Body of pancreas (tissue), 4 donors: ENCODE results near the gene TAPBPL. TPM values are rescaled to one million over a fixed set of nuclear protein-coding genes. Genes with fewer than 3 reads are reported as not detected.

Experiments used
- ATAC-seq: fragments of 150-250 bp; one replicate; pipeline ENCODE4 v1.9.1; 2016
- DNase-seq, 4 donors: peaks; one replicate each; pipeline ENCODE4 v3.0.0-alpha.2; 2019
- H3K27ac ChIP-seq, 4 donors: fragments of 200-600 bp; sonication (generic); 1 replicate in 3 of 4; 2 replicates in 1 of 4; pipeline versions ENCODE4 v1.5.1 to v1.6.1; 2016 to 2019; ENCODE audit warnings: mild to moderate bottlenecking in 1 of 4, mixed read lengths in 1 of 4, moderate library complexity in 1 of 4
- H3K27me3 ChIP-seq, 2 donors: fragments of 200-600 bp; sonication (generic); one replicate each; pipeline ENCODE4 v1.6.0; 2016; ENCODE audit warnings: mild to moderate bottlenecking in 1 of 2
- H3K36me3 ChIP-seq, 2 donors: fragments of 200-600 bp; sonication (generic); replicated peaks in 1 of 2; 2 replicates each; pipeline ENCODE4 v1.5.1; 2016; ENCODE audit warnings: low read depth in 2 of 2; ENCODE audit not compliant: insufficient read depth in 1 of 2
- H3K4me1 ChIP-seq: fragments of 200-600 bp; sonication (generic); one replicate; pipeline ENCODE4 v1.6.0; 2016
- H3K4me3 ChIP-seq, 2 donors: fragments of 200-600 bp; sonication (generic); 1 replicate in 1 of 2; 2 replicates in 1 of 2; pipeline ENCODE4 v1.5.1; 2016 to 2019
- H3K9me3 ChIP-seq, 3 donors: fragments of 200-600 bp; sonication (generic); 1 replicate in 2 of 3; 2 replicates in 1 of 3; pipeline ENCODE4 v1.5.1; 2016
- CTCF ChIP-seq, 7 experiments: fragments of 450-650 bp in 4 of 7; fragments of 200-600 bp in 3 of 7; sonication (generic) in 3 of 7; IDR thresholded peaks; one replicate each; pipeline ENCODE4 v1.5.1; 2016 to 2019; ENCODE audit warnings: antibody characterized with exemption in 7 of 7
- POLR2A ChIP-seq, 3 donors: fragments of 450-650 bp; IDR thresholded peaks; one replicate each; pipeline ENCODE4 v1.6.1; 2016; ENCODE audit warnings: antibody characterized with exemption in 3 of 3, mild to moderate bottlenecking in 2 of 3
- WGBS, 2 donors: methylation state at CpG; one replicate each; pipeline ENCODE4 v1.1.5; 2017; 5-methylcytosine and 5-hydroxymethylcytosine counted together
- intact Hi-C: fragments of 100-400 bp; cut with DNase I; formaldehyde crosslinking; loops from one replicate; pipeline ENCODE4 v1.15.1; 2023
- total RNA-seq, 2 donors: library from RNA; depleted of rRNA; stranded (reverse); fragments of >200 nt; gene quantifications; one replicate each; pipeline ENCODE4 v1.1.0, GENCODE V29; 2016

Gene TAPBPL
- total RNA-seq, 2 donors from 2014 or later = 14.5 to 36.3 TPM

DNA sequence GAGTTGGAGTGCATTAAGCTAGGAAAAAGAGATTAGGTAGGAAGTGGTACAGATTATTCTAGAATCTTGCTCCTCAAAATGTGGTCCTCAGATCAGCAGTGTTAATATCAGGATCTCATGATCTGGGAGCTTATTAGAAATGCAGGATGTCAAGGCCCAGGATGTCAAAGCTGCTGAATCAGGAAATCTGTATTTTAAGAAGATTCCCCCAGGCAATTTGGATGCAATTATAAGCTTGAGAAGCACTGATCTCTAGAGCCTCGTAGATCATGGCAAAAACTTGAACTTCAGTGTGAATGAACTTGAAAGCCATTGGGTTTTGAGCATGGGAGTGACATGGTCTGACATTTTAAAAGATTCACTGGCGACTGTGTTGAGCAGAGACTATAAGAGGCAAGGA is 48.6 kb downstream of the TAPBPL start:
- Histone ChIP-seq H3K9me3 (no peaks in the 10 kb centered on the region), H3K4me3 (no peak overlapping the region), H3K4me1 (peaks cover 2% of the 10 kb centered on the region), H3K27me3 (no peaks in the 10 kb centered on the region), H3K27ac (no peak overlapping the region), H3K36me3 (no peaks in the 10 kb centered on the region)
- TF ChIP-seq CTCF (IDR thresholded peaks at IDR 0.05) (no peak), POLR2A (IDR thresholded peaks at IDR 0.05) (no peak)
- no peak for ATAC-seq
- intact Hi-C loops = no loop called here
- no peak for DNase-seq
- WGBS, 2 donors = 92% methylated on average over 2 of the region's 2 CpGs

DNA sequence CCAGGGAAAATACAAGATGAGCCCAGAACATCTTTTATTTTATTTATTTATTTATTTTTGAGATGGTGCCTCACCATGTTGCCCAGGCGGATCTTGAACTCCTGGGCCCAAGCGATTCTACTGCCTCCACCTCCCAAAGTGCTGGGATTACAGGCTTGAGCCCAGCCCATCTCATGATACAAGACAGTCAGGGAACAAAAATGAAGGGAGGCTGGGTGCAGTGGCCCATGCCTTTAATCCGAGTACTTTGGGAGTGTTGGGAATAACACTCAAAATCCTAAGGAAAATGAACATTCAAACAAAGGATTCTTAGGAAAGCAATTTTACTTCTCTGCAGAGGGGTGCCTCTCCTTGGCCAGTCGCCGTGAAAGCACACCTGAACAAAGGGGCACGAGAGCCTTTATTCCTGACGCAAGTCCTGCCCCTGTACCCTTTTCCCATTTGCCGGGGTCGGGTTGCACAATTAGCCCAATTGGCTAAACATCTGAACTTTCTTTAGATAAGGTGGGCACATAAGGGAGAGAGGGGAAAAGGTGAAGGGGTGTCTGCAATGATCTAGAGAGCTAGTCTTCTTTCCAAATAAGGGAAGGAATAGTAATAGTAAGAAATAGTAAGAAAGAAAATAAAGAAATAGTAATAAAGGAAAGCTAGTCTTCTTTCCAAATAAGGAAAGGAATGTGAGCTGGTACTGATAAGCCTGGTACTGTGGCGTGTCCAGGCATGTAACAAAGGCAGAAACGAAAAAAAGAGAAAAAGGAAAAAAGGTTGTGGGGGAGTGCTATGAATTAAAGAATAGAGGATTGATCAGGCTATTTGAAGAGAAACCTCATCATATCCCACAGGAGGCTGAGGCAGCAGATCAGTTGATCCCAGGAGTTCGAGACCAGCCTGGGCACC is 55.5 kb downstream of the TAPBPL start:
- H3K4me3 ChIP-seq = no peak overlapping the region
- no peaks in the 10 kb centered on the region for H3K27me3 ChIP-seq
- TF ChIP-seq CTCF (IDR thresholded peaks at IDR 0.05) (no peak), POLR2A (IDR thresholded peaks at IDR 0.05) (no peak)
- ATAC-seq (no peak), DNase-seq (no peak)
- no peaks in the 10 kb centered on the region for H3K9me3 ChIP-seq
- WGBS, 2 donors = 73 to 80% methylated on average over 12 of the region's 12 CpGs
- H3K36me3 ChIP-seq = peaks cover 0 to 7% of the 10 kb centered on the region in 2 donors
- peak overlapping the region in 3 of 4 donors; percentile 23 to 32 (median 28) for H3K27ac ChIP-seq
- H3K4me1 ChIP-seq = no peaks in the 10 kb centered on the region
- intact Hi-C loops = no loop called here

- intact Hi-C loops = no loop called here
- Histone ChIP-seq H3K27me3 (no peaks in the 10 kb centered on the region), H3K27ac (peak overlapping the region in 2 of 4 donors; percentile 23 to 32), H3K4me3 (no peak overlapping the region), H3K4me1 (no peaks in the 10 kb centered on the region), H3K36me3 (peaks cover 0 to 11% of the 10 kb centered on the region in 2 donors), H3K9me3 (no peaks in the 10 kb centered on the region)
- WGBS, 2 donors = 75 to 77% methylated on average over 7 of the region's 7 CpGs
- ATAC-seq (no peak), DNase-seq (no peak)
- TF ChIP-seq POLR2A (IDR thresholded peaks at IDR 0.05) = no peak
- TF ChIP-seq CTCF (IDR thresholded peaks at IDR 0.05) = no peak
Measured at GRCh38 chr12:6508087-6508486, 56.2 kb downstream of the TAPBPL start.

Other genes with a start within 250 kb of the TAPBPL start
- 10 to 100 TPM in 1 of 2 donors, 1 to 10 TPM in 1; 7.0 to 16.2 TPM for gene PLEKHG6, start 141.4 kb upstream of the TAPBPL start, total RNA-seq
- 10 to 100 TPM; 54.5 to 92.0 TPM for gene TNFRSF1A, start 110.0 kb upstream of the TAPBPL start, total RNA-seq
- gene SCNN1A, start 76.5 kb upstream of the TAPBPL start, total RNA-seq = 100 to 1,000 TPM in 1 of 2 donors, 10 to 100 TPM in 1; 62.5 to 112 TPM
- gene LTBR, start 67.9 kb upstream of the TAPBPL start, total RNA-seq = 100 to 1,000 TPM; 111 to 173 TPM
- gene CD27, start 7.1 kb upstream of the TAPBPL start, total RNA-seq = not detected
- 1 to 10 TPM; 2.9 to 5.9 TPM for gene VAMP1, start 18.6 kb downstream of the TAPBPL start, total RNA-seq
- gene MRPL51, start 41.2 kb downstream of the TAPBPL start, total RNA-seq = 10 to 100 TPM; 23.6 to 25.1 TPM
- gene NCAPD2, start 42.1 kb downstream of the TAPBPL start, total RNA-seq = 10 to 100 TPM in 1 of 2 donors, 1 to 10 TPM in 1; 9.3 to 46.1 TPM
- 100 to 1,000 TPM; 311 to 476 TPM for gene GAPDH, start 82.5 kb downstream of the TAPBPL start, total RNA-seq
- gene IFFO1, start 104.0 kb downstream of the TAPBPL start, total RNA-seq = 10 to 100 TPM; 11.4 to 13.2 TPM
- 10 to 100 TPM; 10.9 to 83.1 TPM for gene NOP2, start 116.2 kb downstream of the TAPBPL start, total RNA-seq
- 100 to 1,000 TPM; 114 to 122 TPM for gene CHD4, start 155.3 kb downstream of the TAPBPL start, total RNA-seq
- gene LPAR5, start 183.9 kb downstream of the TAPBPL start, total RNA-seq = 1 to 10 TPM in 1 of 2 donors, under 1 TPM in 1; 0.66 to 3.6 TPM
- gene ACRBP, start 195.4 kb downstream of the TAPBPL start, total RNA-seq = 1 to 10 TPM in 1 of 2 donors, under 1 TPM in 1; 0.78 to 5.9 TPM
- 10 to 100 TPM; 23.3 to 39.9 TPM for gene ING4, start 211.1 kb downstream of the TAPBPL start, total RNA-seq
- 10 to 100 TPM; 20.0 to 25.4 TPM for gene ZNF384, start 237.3 kb downstream of the TAPBPL start, total RNA-seq
- not detected for gene PIANP, start 248.8 kb downstream of the TAPBPL start, total RNA-seq